ENCODE measurements around the gene PIEZO2.

- no peak for TF ChIP-seq PPARA (CRISPR knock-in tag; IDR thresholded peaks at IDR 0.05; ENCODE audit: borderline replicate concordance)
- no peak for TF ChIP-seq ZC3H10 (CRISPR knock-in tag; IDR thresholded peaks at IDR 0.05)
- TF ChIP-seq OSR1 (CRISPR knock-in tag; IDR thresholded peaks at IDR 0.05) = no peak
- no peak for TF ChIP-seq SNAI2 (CRISPR knock-in tag; IDR thresholded peaks at IDR 0.05)
- TF ChIP-seq PATZ1 (CRISPR knock-in tag; IDR thresholded peaks at IDR 0.05; ENCODE audit: borderline replicate concordance) = no peak
- TF ChIP-seq TOX (CRISPR knock-in tag; IDR thresholded peaks at IDR 0.05; ENCODE audit: borderline replicate concordance) = no peak
- TF ChIP-seq CREB5 (CRISPR knock-in tag; IDR thresholded peaks at IDR 0.05; ENCODE audit: low read depth) = no peak
- TF ChIP-seq ZFP30 (CRISPR knock-in tag; IDR thresholded peaks at IDR 0.05) = no peak
- TF ChIP-seq ZNF565 (CRISPR knock-in tag; conservative IDR thresholded peaks at IDR 0.05; ENCODE audit: low read depth) = no peak
- TF ChIP-seq CSDC2 (CRISPR knock-in tag; IDR thresholded peaks at IDR 0.05) = no peak
- TF ChIP-seq TSHZ2 (CRISPR knock-in tag; IDR thresholded peaks at IDR 0.05) = no peak
- no peak for TF ChIP-seq BACH2 (CRISPR knock-in tag; IDR thresholded peaks at IDR 0.05; ENCODE audit: borderline replicate concordance)
Measured at GRCh38 chr18:11162462-11162861, 13.1 kb upstream of the PIEZO2 start.

Data from SK-N-SH treated with all-trans-retinoic acid at 6 μM for 48 hours (cell line).